ENCODE results near the gene SATB1.
"Not testable (repeated sequence)": the region's sequence is repeated elsewhere in the genome, so short reads cannot be mapped to it uniquely, and the experiment has no call there.

The SATB1 gene

DNA sequence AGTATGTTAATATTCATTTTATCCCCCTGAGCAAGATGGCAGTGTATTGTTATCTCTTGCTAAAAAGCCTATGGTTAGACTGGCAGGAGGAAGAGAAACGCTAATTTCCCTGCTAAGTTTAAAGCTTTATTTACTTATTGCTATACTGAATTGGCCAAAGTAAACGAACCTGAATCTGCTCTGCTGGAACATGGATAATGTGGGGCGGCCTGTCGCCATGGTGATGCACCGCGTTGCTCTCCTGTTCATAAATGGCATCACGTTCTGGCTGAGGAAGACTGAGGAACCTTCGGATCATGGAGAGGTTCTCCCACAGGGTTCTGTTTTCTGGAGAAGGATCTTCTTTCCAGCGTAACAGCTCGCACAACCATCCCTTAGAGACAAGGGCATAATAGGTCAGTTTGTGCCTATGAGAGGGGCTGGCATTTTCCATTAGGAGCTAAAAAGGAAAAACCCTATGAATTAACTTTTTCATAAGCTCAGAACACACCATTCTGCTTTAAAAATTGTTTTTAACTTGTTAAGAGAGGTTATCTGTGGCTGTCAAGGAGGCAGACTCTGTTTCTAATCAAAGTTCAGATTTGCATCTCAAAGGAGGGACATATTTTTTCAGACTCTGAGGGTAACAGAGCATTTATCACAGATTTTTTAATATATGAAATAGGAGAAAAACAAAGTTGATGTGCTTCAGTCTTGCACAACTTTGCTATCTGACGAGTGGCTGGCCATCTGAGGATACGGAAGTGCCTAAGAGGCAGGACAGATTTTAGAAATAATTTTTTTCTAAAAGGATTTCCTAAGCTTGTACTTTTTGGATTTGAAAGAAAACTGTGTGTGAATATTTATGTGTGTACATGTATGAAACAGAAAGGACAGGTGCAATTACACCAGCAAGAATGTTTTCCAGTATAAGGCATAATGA lies 73.1 kb downstream of the SATB1 start:
- DNase-seq (ENCODE audit: low read depth, low spot score), result no peak

GRCh38 chr3:18351069-18351628 lies 74.0 kb downstream of the SATB1 start:
- no peak for DNase-seq (ENCODE audit: low read depth, low spot score)

DNA sequence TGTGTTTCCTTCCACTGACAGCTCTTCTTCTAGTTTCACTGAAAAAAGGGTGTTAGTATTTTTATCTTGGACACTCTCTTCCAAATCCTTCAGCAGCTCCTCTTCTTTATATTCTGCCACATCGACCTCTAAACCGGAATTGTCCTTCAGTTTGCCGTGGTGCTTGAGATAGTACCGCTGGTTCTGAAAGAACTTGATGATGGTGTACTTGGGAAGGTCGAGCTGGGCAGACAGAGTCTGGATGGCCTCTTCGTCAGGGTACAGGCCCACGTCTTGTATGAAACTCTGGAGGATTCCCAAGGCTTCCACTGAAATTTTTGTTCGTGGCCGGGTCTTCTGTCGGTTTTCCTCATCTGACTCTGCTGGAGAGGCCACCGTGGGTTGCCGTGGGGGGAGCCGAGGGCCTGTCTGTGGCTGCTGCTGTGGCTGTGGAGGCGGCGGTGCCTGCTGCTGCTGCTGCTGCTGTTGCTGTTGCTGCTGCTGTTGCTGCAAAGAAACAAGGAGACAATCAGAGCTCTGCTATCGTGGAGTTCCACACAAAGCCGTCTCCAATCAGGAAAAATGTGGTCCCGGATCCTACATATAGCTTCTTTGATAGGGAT lies 75.8 kb downstream of the SATB1 start:
- no peak for DNase-seq (ENCODE audit: low read depth, low spot score)

- DNase-seq (ENCODE audit: low read depth, low spot score), result no peak
Observed at GRCh38 chr3:18346097-18346496, 79.0 kb downstream of the SATB1 start.

- DNase-seq (ENCODE audit: low read depth, low spot score), result no peak
Observed at GRCh38 chr3:18345015-18345367, 80.1 kb downstream of the SATB1 start.

- DNase-seq (ENCODE audit: low read depth, low spot score), result no peak
Observed at GRCh38 chr3:18344306-18345014, 80.7 kb downstream of the SATB1 start.

DNA sequence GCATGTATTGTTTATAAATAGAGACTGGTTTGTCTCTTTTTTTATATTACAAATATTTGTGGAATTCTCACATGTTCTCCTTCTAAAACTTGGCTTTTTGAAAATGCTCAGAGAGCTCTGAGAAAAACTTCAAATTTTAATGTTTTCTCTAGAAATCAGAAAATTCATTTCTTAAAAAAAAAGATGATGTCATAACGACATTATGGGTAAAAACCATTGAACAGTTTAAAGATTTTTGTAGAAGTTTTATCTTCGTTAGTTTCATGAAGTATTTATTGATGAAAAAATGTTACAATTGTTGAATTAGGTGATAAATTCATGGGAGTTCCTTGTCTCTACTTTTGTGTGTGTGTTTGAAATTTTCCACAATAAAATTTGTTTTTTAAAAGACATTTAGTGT lies 81.3 kb downstream of the SATB1 start:
- no peak for DNase-seq (ENCODE audit: low read depth, low spot score)

GRCh38 chr3:18338827-18339514 lies 86.2 kb downstream of the SATB1 start:
- no peak for DNase-seq (ENCODE audit: low read depth, low spot score)

GRCh38 chr3:18337231-18337630 lies 87.9 kb downstream of the SATB1 start:
- DNase-seq (ENCODE audit: low read depth, low spot score), result no peak

DNA sequence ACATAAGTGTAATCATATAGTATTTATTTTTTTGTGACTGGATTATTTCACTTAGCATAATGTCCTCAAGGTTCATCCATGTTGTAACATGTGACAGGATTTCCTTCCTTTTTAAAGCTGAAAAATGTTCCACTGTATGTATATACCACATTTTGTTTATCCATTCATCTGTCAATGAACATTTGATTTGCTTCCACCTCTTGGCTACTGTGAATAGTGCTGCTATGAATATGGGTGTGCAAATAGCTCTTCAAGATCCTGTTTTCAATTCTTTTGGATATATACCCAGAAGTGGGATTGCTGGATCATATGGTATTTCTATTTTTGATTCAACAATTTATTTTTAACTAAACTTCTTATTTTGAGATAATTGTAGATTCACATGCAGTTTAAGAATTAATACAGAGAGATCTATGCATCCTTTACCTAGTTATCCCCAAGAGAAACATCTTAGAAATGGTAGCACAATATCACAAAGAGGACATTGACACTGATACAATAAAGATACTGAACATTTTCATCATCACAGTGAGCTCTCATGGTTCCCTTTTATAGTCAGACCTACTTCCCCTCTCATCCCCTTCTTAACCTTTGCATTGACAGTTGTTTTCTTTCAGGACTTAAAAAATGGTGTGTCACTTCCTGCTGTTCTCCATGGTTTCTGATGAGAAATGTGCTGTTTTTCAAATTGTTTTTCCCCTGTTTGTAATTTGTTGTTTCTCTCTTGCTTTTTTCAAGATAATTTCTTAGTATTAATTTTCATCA lies 90.1 kb downstream of the SATB1 start:
- DNase-seq (ENCODE audit: low read depth, low spot score), result no peak

- not testable (repeated sequence) for DNase-seq (ENCODE audit: low read depth, low spot score)
Observed at GRCh38 chr3:18330772-18331441, 94.2 kb downstream of the SATB1 start.

DNA sequence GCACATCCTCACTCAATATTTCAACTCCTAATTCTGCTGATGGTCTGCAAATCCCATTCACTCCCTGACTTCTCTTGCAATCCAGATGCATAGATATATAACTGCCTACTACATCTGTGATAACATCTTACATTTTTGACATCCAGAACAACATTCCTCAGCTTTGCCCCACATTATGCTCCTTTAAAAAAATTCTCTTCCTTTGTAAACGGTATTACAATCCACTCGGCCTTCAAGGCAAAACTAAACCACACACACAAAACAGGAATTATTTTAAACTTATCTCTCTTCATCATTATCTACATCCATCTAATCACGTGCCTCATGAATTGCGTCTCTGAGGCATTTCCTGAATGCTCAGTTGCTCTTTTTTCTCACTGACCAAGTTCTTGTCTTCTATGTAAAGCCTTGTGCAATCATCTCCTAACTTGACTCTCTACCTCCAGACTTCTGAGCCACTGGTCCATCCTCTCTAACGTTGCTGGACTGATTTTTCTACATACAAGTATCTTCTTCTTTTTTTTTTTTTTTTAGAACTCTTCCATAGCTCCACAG lies 117.0 kb downstream of the SATB1 start:
- no peak for DNase-seq (ENCODE audit: low read depth, low spot score)

DNA sequence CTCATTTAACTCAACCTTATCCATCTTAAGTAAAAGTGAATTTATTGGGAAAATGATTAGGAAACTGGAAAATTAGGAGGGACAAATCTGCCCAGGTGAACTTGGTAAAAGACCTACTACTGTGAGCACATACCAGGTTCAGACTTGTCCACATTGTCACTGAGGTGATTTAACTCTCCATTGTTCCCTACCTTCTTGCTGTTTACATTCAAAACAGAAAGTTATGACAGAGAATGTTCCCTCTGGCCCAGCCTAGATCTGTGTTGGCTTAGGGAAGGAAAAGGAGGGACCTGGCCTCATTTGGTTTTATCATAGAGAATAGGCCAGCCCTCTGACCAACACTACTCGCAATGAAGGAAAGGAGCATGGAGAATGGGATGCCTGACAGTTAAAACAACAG lies 117.6 kb downstream of the SATB1 start:
- no peak for DNase-seq (ENCODE audit: low read depth, low spot score)

GRCh38 chr3:18302517-18302916 lies 122.6 kb downstream of the SATB1 start:
- DNase-seq (ENCODE audit: low read depth, low spot score), result no peak

DNA sequence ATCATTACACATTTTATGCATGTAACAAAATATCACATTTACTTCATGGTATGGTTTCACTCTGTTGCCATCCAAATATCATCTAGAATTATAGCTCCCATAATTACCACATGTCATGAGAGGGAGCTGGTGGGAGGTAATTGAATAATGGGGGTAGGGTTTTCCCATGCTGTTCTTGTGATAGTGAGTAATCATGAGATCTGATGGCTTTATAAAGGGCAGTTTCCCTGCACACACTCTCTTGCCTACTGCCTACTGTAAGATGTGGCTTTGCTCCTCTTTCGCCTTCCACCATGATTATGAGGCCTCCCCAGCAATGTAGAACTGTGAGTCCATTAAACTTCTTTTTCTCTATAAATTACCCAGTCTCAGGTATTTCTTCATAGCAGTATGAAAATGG lies 123.4 kb downstream of the SATB1 start:
- DNase-seq (ENCODE audit: low read depth, low spot score), result no peak

DNA sequence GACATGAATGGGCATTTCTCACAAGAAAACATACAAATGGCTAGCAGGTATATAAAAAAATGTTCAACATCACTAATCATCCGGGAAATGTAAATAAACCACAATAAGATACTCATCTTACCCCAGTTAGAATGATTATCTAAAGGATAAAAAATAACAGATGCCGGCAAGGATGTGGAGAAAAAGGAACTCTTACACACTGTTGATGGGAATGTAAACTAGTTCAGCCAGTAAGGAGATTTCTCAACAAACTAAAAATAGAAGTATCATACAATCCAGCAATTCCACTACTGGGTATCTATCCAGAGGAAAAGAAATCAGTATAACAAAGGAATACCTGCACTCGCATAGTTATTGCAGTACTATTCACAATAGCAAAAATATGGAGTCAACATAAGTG lies 124.2 kb downstream of the SATB1 start:
- no peak for DNase-seq (ENCODE audit: low read depth, low spot score)

DNA sequence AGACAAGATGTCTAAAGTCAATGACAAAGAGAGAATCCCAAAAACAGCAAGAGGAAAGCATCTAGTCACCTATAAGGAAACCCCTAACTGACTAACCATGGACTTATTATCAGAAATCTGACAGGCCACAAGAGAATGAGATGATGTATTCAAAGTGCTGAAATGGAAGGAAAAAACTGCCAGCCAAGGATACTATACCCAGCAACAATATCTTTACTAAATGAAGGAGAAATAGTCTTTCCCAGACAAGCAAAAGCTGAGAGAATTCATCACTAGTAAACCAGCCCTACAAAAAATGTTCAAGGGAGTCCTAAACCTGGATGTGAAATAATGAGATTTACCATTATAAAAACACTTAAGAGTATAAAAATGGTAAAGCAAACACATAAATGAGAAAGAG lies 128.0 kb downstream of the SATB1 start:
- DNase-seq (ENCODE audit: low read depth, low spot score), result no peak

Data from ELF-1 (cell line).